Measurements from ENCODE around the gene NEO1. TPM values are rescaled to one million over a fixed set of nuclear protein-coding genes. Genes with fewer than 3 reads are reported as not detected.

NEO1 gene
- total and polyA plus RNA-seq, 9 of the 15 experiments (the other 6 are each of a cell fraction or from before 2014, with no cell fraction given): 0.08 to 1.7 (median 0.48) TPM

DNA sequence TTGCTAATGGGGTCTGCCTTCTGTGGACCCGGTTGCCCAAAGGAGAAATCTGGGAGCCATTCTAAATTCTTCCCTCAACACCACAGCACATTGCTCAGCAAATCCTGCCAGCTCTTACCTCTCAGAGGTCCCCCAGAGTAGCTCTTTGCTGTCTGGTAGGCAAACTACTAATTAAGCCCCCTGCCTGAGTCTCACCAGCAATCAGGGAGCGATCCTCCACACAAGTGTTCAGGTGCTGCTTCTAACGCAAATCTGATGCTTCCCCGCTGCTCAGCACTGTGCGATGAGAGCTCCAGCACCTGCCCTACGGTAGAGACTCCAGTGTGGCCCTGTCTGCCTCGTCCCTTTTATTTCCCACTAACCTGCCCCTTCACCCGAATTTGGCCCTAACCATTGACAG, 256.0 kb downstream of the NEO1 start:
- TF ChIP-seq GTF2B (IDR thresholded peaks at IDR 0.05; ENCODE audit: extremely low read depth, insufficient read length) (no peak), RB1 (IDR thresholded peaks at IDR 0.05; ENCODE audit: low read depth) (no peak), TAF7 (tag; IDR thresholded peaks at IDR 0.05) (no peak), ZNF76 (CRISPR knock-in tag; IDR thresholded peaks at IDR 0.05; ENCODE audit: borderline replicate concordance) (no peak), TRIM28 (IDR thresholded peaks at IDR 0.05) (no peak), ZBTB8A (IDR thresholded peaks at IDR 0.05; ENCODE audit: partially characterized antibody) (no peak), ZFPM2 (CRISPR knock-in tag; IDR thresholded peaks at IDR 0.05) (no peak), RBM39 (optimal IDR thresholded peaks at IDR 0.05; ENCODE audit: low read depth, low read length) (no peak), CBX1 (IDR thresholded peaks at IDR 0.05; ENCODE audit: low read depth) (no peak), ZNF699 (CRISPR knock-in tag; IDR thresholded peaks at IDR 0.05; ENCODE audit: insufficient replicate concordance) (no peak), ZBTB26 (CRISPR knock-in tag; IDR thresholded peaks at IDR 0.05) (no peak), ZNF551 (CRISPR knock-in tag; IDR thresholded peaks at IDR 0.05) (no peak)
- TF ChIP-seq, protein P1, sequence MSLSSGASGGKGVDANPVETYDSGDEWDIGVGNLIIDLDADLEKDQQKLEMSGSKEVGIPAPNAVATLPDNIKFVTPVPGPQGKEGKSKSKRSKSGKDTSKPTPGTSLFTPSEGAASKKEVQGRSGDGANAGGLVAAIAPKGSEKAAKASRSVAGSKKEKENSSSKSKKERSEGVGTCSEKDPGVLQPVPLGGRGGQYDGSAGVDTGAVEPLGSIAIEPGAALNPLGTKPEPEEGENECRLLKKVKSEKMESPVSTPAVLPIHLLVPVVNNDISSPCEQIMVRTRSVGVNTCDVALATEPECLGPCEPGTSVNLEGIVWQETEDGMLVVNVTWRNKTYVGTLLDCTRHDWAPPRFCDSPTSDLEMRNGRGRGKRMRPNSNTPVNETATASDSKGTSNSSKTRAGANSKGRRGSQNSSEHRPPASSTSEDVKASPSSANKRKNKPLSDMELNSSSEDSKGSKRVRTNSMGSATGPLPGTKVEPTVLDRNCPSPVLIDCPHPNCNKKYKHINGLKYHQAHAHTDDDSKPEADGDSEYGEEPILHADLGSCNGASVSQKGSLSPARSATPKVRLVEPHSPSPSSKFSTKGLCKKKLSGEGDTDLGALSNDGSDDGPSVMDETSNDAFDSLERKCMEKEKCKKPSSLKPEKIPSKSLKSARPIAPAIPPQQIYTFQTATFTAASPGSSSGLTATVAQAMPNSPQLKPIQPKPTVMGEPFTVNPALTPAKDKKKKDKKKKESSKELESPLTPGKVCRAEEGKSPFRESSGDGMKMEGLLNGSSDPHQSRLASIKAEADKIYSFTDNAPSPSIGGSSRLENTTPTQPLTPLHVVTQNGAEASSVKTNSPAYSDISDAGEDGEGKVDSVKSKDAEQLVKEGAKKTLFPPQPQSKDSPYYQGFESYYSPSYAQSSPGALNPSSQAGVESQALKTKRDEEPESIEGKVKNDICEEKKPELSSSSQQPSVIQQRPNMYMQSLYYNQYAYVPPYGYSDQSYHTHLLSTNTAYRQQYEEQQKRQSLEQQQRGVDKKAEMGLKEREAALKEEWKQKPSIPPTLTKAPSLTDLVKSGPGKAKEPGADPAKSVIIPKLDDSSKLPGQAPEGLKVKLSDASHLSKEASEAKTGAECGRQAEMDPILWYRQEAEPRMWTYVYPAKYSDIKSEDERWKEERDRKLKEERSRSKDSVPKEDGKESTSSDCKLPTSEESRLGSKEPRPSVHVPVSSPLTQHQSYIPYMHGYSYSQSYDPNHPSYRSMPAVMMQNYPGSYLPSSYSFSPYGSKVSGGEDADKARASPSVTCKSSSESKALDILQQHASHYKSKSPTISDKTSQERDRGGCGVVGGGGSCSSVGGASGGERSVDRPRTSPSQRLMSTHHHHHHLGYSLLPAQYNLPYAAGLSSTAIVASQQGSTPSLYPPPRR (CRISPR knock-in tag; IDR thresholded peaks at IDR 0.05; ENCODE audit: borderline replicate concordance): no peak
- Histone ChIP-seq H2AFZ (ENCODE audit: low read depth, low read length) (no peak overlapping the region), H3K4me3 (no peak overlapping the region), H3K9ac (ENCODE audit: insufficient read depth in 1 of 2, low read depth in 2 of 2, low read length in 2 of 2) (0 out of 4 replicates have a peak overlapping the region, but pooled peaks of 1 of the 2 experiments have one; percentile 7), H3K36me3 (ENCODE audit: control insufficient read depth, insufficient read depth, low read length) (no peaks in the 10 kb centered on the region), H3K27ac (ENCODE audit: extremely low read depth, low read depth, low read length) (no peak overlapping the region), H4K20me1 (replicated peaks; ENCODE audit: control insufficient read depth, insufficient read depth, low read length) (no peaks in the 10 kb centered on the region), H3K79me2 (ENCODE audit: control insufficient read depth, insufficient read depth, low read length) (no peaks in the 10 kb centered on the region), H3K9me1 (ENCODE audit: control insufficient read depth, insufficient read depth, low read length) (no peaks in the 10 kb centered on the region), H3K27me3 (ENCODE audit: control insufficient read depth in 2 of 2, insufficient read depth in 2 of 2, low read length in 2 of 2) (peaks cover 14 to 28% of the 10 kb centered on the region in 2 experiments; a peak in 4 of 5 replicates), H3K4me1 (replicated peaks in 1 of 2; ENCODE audit: control insufficient read depth in 2 of 2, insufficient read depth in 2 of 2, low read length in 2 of 2) (no peaks in the 10 kb centered on the region; a peak in 1 of 5 replicates), H3K4me2 (ENCODE audit: insufficient read depth, low read length) (no peak overlapping the region), H3K9me3 (replicated peaks; ENCODE audit: control insufficient read depth, insufficient read depth, low read depth, low read length) (no peaks in the 10 kb centered on the region)
- in situ Hi-C loops (cut with MboI) (loop anchor here (10.0 kb wide), 1 partner anchor 236 kb away; no protein-coding TSS in a partner anchor), intact Hi-C loops (cut with micrococcal nuclease) (loop anchor here (5.0 kb wide), 2 partner anchors 244 to 394 kb away; no protein-coding TSS in a partner anchor)
- FAIRE-seq (no peak), ATAC-seq (no peak), DNase-seq (ENCODE audit: extremely low read depth in 1 of 4, low spot score in 3 of 4) (no peak)
- ChIA-PET POLR2A (interaction anchor here (0.6 to 0.8 kb wide), 2 partner anchors 369 to 627 kb away, joined by 3 to 6 read pairs; no protein-coding TSS in a partner anchor), CTCF (ENCODE audit: low intra/inter-chr PET ratio) (no interaction called here)
- 1% methylated on average over 8 of the region's 8 CpGs for WGBS (ENCODE audit: insufficient coverage, low coverage, missing lambda C conversion rate)
- no TSS peak for BruUV-seq (replicated peaks)
